Adipocyte (in vitro differentiated cells): ENCODE measurements around the gene OR2L8.

Experiments used
- DNase-seq: peaks from one replicate; pipeline ENCODE4 v3.0.0-alpha.2; 2015; ENCODE audit warnings: low read depth
- H3K27me3 ChIP-seq: replicated peaks from 2 replicates; pipeline ENCODE4 v1.7.0; 2013; ENCODE audit warnings: mild to moderate bottlenecking, low read length, moderate library complexity; ENCODE audit not compliant: control insufficient read depth, insufficient read depth
- H3K36me3 ChIP-seq: 2 replicates; pipeline ENCODE4 v1.7.0; 2013; ENCODE audit warnings: low read length, mild to moderate bottlenecking, moderate library complexity; ENCODE audit not compliant: control insufficient read depth, insufficient read depth, severe bottlenecking
- H3K4me1 ChIP-seq: 2 replicates; pipeline ENCODE4 v1.7.0; 2013; ENCODE audit warnings: mild to moderate bottlenecking, low read length, moderate library complexity; ENCODE audit not compliant: control insufficient read depth, insufficient read depth
- H3K4me3 ChIP-seq: 2 replicates; pipeline ENCODE4 v1.7.0; 2013; ENCODE audit warnings: mild to moderate bottlenecking, low read length, moderate library complexity
- H3K9ac ChIP-seq: 2 replicates; pipeline ENCODE4 v1.7.0; 2013; ENCODE audit warnings: mild to moderate bottlenecking, low read length, moderate library complexity
- H3K9me3 ChIP-seq: 2 replicates; pipeline ENCODE4 v1.7.0; 2013; ENCODE audit warnings: mild to moderate bottlenecking, low read length, moderate library complexity; ENCODE audit not compliant: control insufficient read depth

OR2L8 gene

GRCh38 chr1:247998811-247999210 is 50.2 kb downstream of the OR2L8 start:
- DNase-seq, result no peak
- Histone ChIP-seq H3K36me3 (no peaks in the 10 kb centered on the region), H3K4me3 (no peak overlapping the region), H3K4me1 (no peaks in the 10 kb centered on the region), H3K27me3 (no peaks in the 10 kb centered on the region), H3K9ac (no peak overlapping the region), H3K9me3 (no peaks in the 10 kb centered on the region)
